Measurements from ENCODE around the gene CCL1. TPM values are rescaled to one million over a fixed set of nuclear protein-coding genes. Genes with fewer than 3 reads are reported as not detected.

Gene CCL1
- total RNA-seq, 4 donors from 2014 or later: not detected

- TF ChIP-seq POLR2A (IDR thresholded peaks at IDR 0.05) (no peak), POLR2AphosphoS5 (IDR thresholded peaks at IDR 0.05) (no peak), EP300 (IDR thresholded peaks at IDR 0.05) (no peak)
- TF ChIP-seq, protein P1, sequence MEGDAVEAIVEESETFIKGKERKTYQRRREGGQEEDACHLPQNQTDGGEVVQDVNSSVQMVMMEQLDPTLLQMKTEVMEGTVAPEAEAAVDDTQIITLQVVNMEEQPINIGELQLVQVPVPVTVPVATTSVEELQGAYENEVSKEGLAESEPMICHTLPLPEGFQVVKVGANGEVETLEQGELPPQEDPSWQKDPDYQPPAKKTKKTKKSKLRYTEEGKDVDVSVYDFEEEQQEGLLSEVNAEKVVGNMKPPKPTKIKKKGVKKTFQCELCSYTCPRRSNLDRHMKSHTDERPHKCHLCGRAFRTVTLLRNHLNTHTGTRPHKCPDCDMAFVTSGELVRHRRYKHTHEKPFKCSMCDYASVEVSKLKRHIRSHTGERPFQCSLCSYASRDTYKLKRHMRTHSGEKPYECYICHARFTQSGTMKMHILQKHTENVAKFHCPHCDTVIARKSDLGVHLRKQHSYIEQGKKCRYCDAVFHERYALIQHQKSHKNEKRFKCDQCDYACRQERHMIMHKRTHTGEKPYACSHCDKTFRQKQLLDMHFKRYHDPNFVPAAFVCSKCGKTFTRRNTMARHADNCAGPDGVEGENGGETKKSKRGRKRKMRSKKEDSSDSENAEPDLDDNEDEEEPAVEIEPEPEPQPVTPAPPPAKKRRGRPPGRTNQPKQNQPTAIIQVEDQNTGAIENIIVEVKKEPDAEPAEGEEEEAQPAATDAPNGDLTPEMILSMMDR (IDR thresholded peaks at IDR 0.05): no peak
- no peak for DNase-seq (ENCODE audit: low spot score in 2 of 2)
- no peaks in the 10 kb centered on the region for H3K4me1 ChIP-seq
- H3K27me3 ChIP-seq: no peaks in the 10 kb centered on the region
- 91% methylated on average over 3 of the region's 3 CpGs for WGBS
- H3K4me3 ChIP-seq: no peak overlapping the region
- H3K36me3 ChIP-seq: no peaks in the 10 kb centered on the region
- H3K9me3 ChIP-seq: no peaks in the 10 kb centered on the region
- no peak overlapping the region for H3K27ac ChIP-seq
These were observed 20.2 kb upstream of the CCL1 start for GRCh38 chr17:34383216-34383615.

DNA sequence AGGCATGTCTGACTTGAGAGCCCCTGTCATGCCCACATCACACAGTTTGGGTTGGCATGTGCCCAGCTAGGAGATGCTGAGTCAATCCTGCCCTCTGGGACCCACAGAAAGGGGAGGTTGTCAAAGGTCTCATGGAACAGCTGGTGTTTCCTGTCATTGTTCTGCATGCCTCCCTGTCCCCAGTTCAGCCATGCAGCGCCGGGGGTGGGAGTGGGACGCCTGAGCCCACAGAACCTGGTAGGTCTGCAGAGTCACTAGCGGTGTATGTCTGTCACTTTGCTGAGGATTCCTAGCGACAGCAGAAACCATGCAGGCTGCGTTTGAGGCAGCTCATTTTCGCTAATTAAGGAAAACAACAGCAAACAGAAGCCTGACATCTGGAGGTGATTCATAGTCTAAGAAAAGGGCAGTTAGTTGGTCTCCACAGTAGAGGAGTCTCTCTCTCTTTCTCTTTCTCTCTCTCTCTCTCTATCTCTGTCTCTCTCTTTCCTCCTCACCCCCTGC lies 19.6 kb upstream of the CCL1 start:
- Histone ChIP-seq H3K9me3 (no peaks in the 10 kb centered on the region), H3K27me3 (no peaks in the 10 kb centered on the region), H3K4me1 (no peaks in the 10 kb centered on the region), H3K27ac (no peak overlapping the region), H3K36me3 (no peaks in the 10 kb centered on the region), H3K4me3 (no peak overlapping the region)
- no peak for DNase-seq (ENCODE audit: low spot score in 2 of 2)
- no peak for TF ChIP-seq POLR2AphosphoS5 (IDR thresholded peaks at IDR 0.05)
- TF ChIP-seq, protein P1 (IDR thresholded peaks at IDR 0.05): no peak
- no peak for TF ChIP-seq EP300 (IDR thresholded peaks at IDR 0.05)
- TF ChIP-seq POLR2A (IDR thresholded peaks at IDR 0.05): no peak
- 41% methylated on average over 7 of the region's 7 CpGs for WGBS

DNA sequence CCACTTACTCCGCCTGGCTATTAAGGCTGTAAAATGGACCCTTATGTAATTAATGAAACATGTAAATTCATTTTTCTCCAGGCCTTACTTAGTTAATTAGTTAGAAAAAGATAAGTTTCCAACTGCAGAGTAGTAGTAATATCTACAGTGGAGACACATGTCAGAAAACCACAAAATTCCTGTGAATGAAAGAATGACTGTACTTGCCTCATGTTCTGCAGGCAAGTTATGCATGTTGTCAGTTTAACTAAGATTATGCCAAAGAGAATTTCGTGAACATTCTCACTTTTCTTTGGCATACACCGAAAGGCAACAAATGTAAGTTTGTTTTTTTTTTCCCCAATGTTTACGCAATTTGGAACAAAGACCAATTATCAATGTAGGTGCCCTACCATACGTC lies 16.8 kb upstream of the CCL1 start:
- DNase-seq (ENCODE audit: low spot score in 2 of 2): no peak
- no peaks in the 10 kb centered on the region for H3K27me3 ChIP-seq
- H3K4me3 ChIP-seq: no peak overlapping the region
- no peaks in the 10 kb centered on the region for H3K4me1 ChIP-seq
- WGBS: 69% methylated on average over 5 of the region's 5 CpGs
- H3K9me3 ChIP-seq: no peaks in the 10 kb centered on the region
- H3K36me3 ChIP-seq: no peaks in the 10 kb centered on the region
- H3K27ac ChIP-seq: no peak overlapping the region
- no peak for TF ChIP-seq POLR2A (IDR thresholded peaks at IDR 0.05)
- TF ChIP-seq POLR2AphosphoS5 (IDR thresholded peaks at IDR 0.05): no peak
- TF ChIP-seq EP300 (IDR thresholded peaks at IDR 0.05): no peak
- TF ChIP-seq, protein P1 (IDR thresholded peaks at IDR 0.05): no peak

GRCh38 chr17:34378664-34379101 lies 15.7 kb upstream of the CCL1 start:
- 47% methylated on average over 6 of the region's 6 CpGs for WGBS

GRCh38 chr17:34377078-34377823 lies 14.2 kb upstream of the CCL1 start:
- Histone ChIP-seq H3K4me1 (no peaks in the 10 kb centered on the region), H3K27ac (no peak overlapping the region), H3K9me3 (no peaks in the 10 kb centered on the region), H3K27me3 (no peaks in the 10 kb centered on the region), H3K4me3 (no peak overlapping the region), H3K36me3 (no peaks in the 10 kb centered on the region)
- TF ChIP-seq EP300 (IDR thresholded peaks at IDR 0.05) (no peak), POLR2A (IDR thresholded peaks at IDR 0.05) (no peak), POLR2AphosphoS5 (IDR thresholded peaks at IDR 0.05) (no peak)
- TF ChIP-seq, protein P1 (IDR thresholded peaks at IDR 0.05): no peak
- 89% methylated on average over 3 of the region's 3 CpGs for WGBS
- no peak for DNase-seq (ENCODE audit: low spot score in 2 of 2)

More at GRCh38 chr17:34378664-34379101, 15.7 kb upstream of the CCL1 start:
- no peaks in the 10 kb centered on the region for H3K27me3 ChIP-seq
- no peaks in the 10 kb centered on the region for H3K4me1 ChIP-seq
- no peak overlapping the region for H3K4me3 ChIP-seq
- DNase-seq (ENCODE audit: low spot score in 2 of 2): no peak
- no peaks in the 10 kb centered on the region for H3K9me3 ChIP-seq
- H3K36me3 ChIP-seq: no peaks in the 10 kb centered on the region
- TF ChIP-seq POLR2AphosphoS5 (IDR thresholded peaks at IDR 0.05) (no peak), POLR2A (IDR thresholded peaks at IDR 0.05) (no peak), EP300 (IDR thresholded peaks at IDR 0.05) (no peak)
- TF ChIP-seq, protein P1 (IDR thresholded peaks at IDR 0.05): no peak
- no peak overlapping the region for H3K27ac ChIP-seq
